K562 (cell line): ENCODE results near the gene C19orf47. TPM values are rescaled to one million over a fixed set of nuclear protein-coding genes. Genes with fewer than 3 reads are reported as not detected.

Source experiments
- ATAC-seq: fragments of 200-7000 bp; cut with Tn5 transposase; 3 replicates; pipeline ENCODE4 v1.9.1; 2020; ENCODE audit warnings: moderate library complexity
- BruUV-seq: library from RNA; stranded (reverse); fragments of 400-500 nt; replicated peaks from 2 replicates; lab custom pipeline; 2021; lab: Mats Ljungman, UMichigan
- CTCF ChIA-PET: fragments of 300-600 bp; formaldehyde crosslinking; extraction: SDS; loops from one replicate; lab custom pipeline; 2021; ENCODE audit warnings: low intra/inter-chr PET ratio; lab: Yijun Ruan, JAX
- POLR2A ChIA-PET: fragments of 300-600, 350-650 bp; sonication (Branson Sonifier 250); formaldehyde crosslinking; extraction: SDS; loops from one replicate; lab custom pipeline; 2021; ENCODE audit warnings: antibody characterized with exemption, inconsistent platforms; lab: Yijun Ruan, JAX
- DNase-seq, 4 experiments: peaks; one replicate each; pipeline versions ENCODE4 v3.0.0 to v3.0.0-alpha.2; 2011 to 2018; ENCODE audit warnings: low spot score in 3 of 4, mixed read lengths in 3 of 4; ENCODE audit errors: extremely low read depth in 1 of 4
- FAIRE-seq: peaks from 2 replicates; lab custom pipeline; 2011; peaks lifted over from hg19 to GRCh38; lab: Jason Lieb, UNC
- H2AFZ ChIP-seq: 2 replicates; pipeline ENCODE4 v1.6.0; 2011; ENCODE audit warnings: low read depth, low read length, control low read depth, inconsistent platforms
- H3K27ac ChIP-seq: fragments of 200-600 bp; 3 replicates; pipeline ENCODE4 v1.8.0; 2011; ENCODE audit warnings: low read depth, mild to moderate bottlenecking, control low read depth, inconsistent platforms, low read length, moderate library complexity, mixed read lengths; ENCODE audit errors: extremely low read depth
- H3K27me3 ChIP-seq, 2 experiments: fragments of 300-600 bp in 1 of 2; 2 replicates in 1 of 2; 3 replicates in 1 of 2; pipeline versions ENCODE4 v1.6.0 to v1.8.0; 2011; ENCODE audit warnings: inconsistent platforms in 2 of 2, low read length in 2 of 2, mild to moderate bottlenecking in 1 of 2, mixed read lengths in 1 of 2, moderate library complexity in 1 of 2; ENCODE audit not compliant: control insufficient read depth in 2 of 2, insufficient read depth in 2 of 2
- H3K36me3 ChIP-seq: fragments of 300-600 bp; 3 replicates; pipeline ENCODE4 v1.8.0; 2011; ENCODE audit warnings: mild to moderate bottlenecking, low read length, inconsistent platforms; ENCODE audit not compliant: control insufficient read depth, insufficient read depth
- H3K4me1 ChIP-seq, 2 experiments: fragments of 200-600 bp in 1 of 2; replicated peaks in 1 of 2; 2 replicates in 1 of 2; 3 replicates in 1 of 2; pipeline versions ENCODE4 v1.5.1 to v1.8.0; 2011; ENCODE audit warnings: inconsistent platforms in 2 of 2, low read length in 2 of 2, mild to moderate bottlenecking in 1 of 2, mixed read lengths in 1 of 2, moderate library complexity in 1 of 2; ENCODE audit not compliant: control insufficient read depth in 2 of 2, insufficient read depth in 2 of 2
- H3K4me2 ChIP-seq: 2 replicates; pipeline ENCODE4 v1.6.1; 2011; ENCODE audit warnings: low read length, control low read depth, inconsistent platforms, mixed read lengths; ENCODE audit not compliant: insufficient read depth
- H3K4me3 ChIP-seq: fragments of 200-600 bp; sonication (generic), shearing (Covaris generic); 2 replicates; pipeline ENCODE4 v1.5.1; 2016; ENCODE audit warnings: control low read depth, inconsistent platforms
- H3K79me2 ChIP-seq: fragments of 200-600 bp; 3 replicates; pipeline ENCODE4 v1.8.0; 2011; ENCODE audit warnings: low read length, inconsistent platforms; ENCODE audit not compliant: control insufficient read depth, insufficient read depth
- H3K9ac ChIP-seq, 2 experiments: 2 replicates each; pipeline versions ENCODE4 v1.6.0 to v1.6.1; 2011; ENCODE audit warnings: low read depth in 2 of 2, low read length in 2 of 2, control low read depth in 1 of 2, inconsistent platforms in 1 of 2, mild to moderate bottlenecking in 1 of 2, mixed read lengths in 1 of 2; ENCODE audit not compliant: insufficient read depth in 1 of 2
- H3K9me1 ChIP-seq: one replicate; pipeline ENCODE4 v1.6.0; 2011; ENCODE audit warnings: inconsistent platforms, mild to moderate bottlenecking, low read length, moderate library complexity; ENCODE audit not compliant: control insufficient read depth, insufficient read depth
- H3K9me3 ChIP-seq: replicated peaks from 2 replicates; pipeline ENCODE4 v1.5.1; 2011; ENCODE audit warnings: low read depth, low read length, inconsistent platforms; ENCODE audit not compliant: control insufficient read depth, insufficient read depth
- H4K20me1 ChIP-seq: replicated peaks from 2 replicates; pipeline ENCODE4 v1.6.1; 2011; ENCODE audit warnings: low read length, inconsistent platforms, mixed read lengths; ENCODE audit not compliant: control insufficient read depth, insufficient read depth
- CEBPG ChIP-seq, 3 experiments: fragments of 200-800 bp in 1 of 3; sonication (Bioruptor generic) in 1 of 3; sonication (generic) in 1 of 3; formaldehyde crosslinking in 1 of 3; IDR thresholded peaks in 2 of 3; conservative IDR thresholded peaks in 1 of 3; 2 replicates each; pipeline versions ENCODE4 v1.6.1 to v1.8.0; 2016 to 2022; ENCODE audit warnings: missing compliant biosample characterization in 2 of 3, missing genetic modification characterization in 2 of 3, mild to moderate bottlenecking in 1 of 3, missing genetic modification reagents in 1 of 3
- CHD4 ChIP-seq: fragments of 200-600 bp; sonication (generic); IDR thresholded peaks from 3 replicates; pipeline ENCODE4 v1.6.1; 2012; ENCODE audit warnings: low read depth, mild to moderate bottlenecking, mixed read lengths, low read length, inconsistent platforms; ENCODE audit not compliant: insufficient read depth, insufficient replicate concordance, poor library complexity, severe bottlenecking
- CTCFL ChIP-seq: IDR thresholded peaks from 2 replicates; pipeline ENCODE4 v1.6.1; 2011; ENCODE audit warnings: borderline replicate concordance, low read depth, mild to moderate bottlenecking, moderate library complexity, low read length; ENCODE audit not compliant: insufficient read depth, poor library complexity, severe bottlenecking
- FOSL1 ChIP-seq: fragments of 200-800 bp; sonication (Bioruptor generic); conservative IDR thresholded peaks from 2 replicates; pipeline ENCODE4 v1.6.1; 2016; ENCODE audit warnings: missing genetic modification characterization, missing compliant biosample characterization
- PKNOX1 ChIP-seq: fragments of 450-650 bp; IDR thresholded peaks from 2 replicates; pipeline ENCODE4 v1.6.1; 2016
- SPI1 ChIP-seq: IDR thresholded peaks from 2 replicates; pipeline ENCODE4 v1.6.1; 2011; ENCODE audit warnings: low read depth, low read length, control low read depth, borderline replicate concordance
- ZEB2 ChIP-seq: fragments of 450-650 bp; IDR thresholded peaks from 2 replicates; pipeline ENCODE4 v1.6.1; 2016
- ZNF318 ChIP-seq, 2 experiments: fragments of 450-650 bp; IDR thresholded peaks; 2 replicates each; pipeline ENCODE4 v1.6.1; 2016; ENCODE audit warnings: mild to moderate bottlenecking in 2 of 2, borderline replicate concordance in 1 of 2, low read depth in 1 of 2, moderate library complexity in 1 of 2
- WGBS: fragments of 100-300 bp; shearing (Covaris generic); methylation state at CpG from one replicate; pipeline ENCODE4 v1.1.6; 2016; ENCODE audit warnings: low coverage, mixed read lengths; ENCODE audit not compliant: insufficient coverage; ENCODE audit errors: missing lambda C conversion rate; 5-methylcytosine and 5-hydroxymethylcytosine counted together
- in situ Hi-C: fragments of 300-500 bp; cut with MboI; formaldehyde crosslinking; loops from 4 replicates; pipeline ENCODE4 v1.15.0; 2018; ENCODE audit warnings: inconsistent platforms, mixed read lengths
- intact Hi-C: fragments of 100-400 bp; cut with micrococcal nuclease; formaldehyde crosslinking; loops from 2 replicates; pipeline ENCODE4 v1.14.2; 2022
- polyA plus RNA-seq, 8 experiments: library from polyadenylated mRNA; depleted of rRNA in 4 of 8; stranded (reverse) in 5 of 8; unstranded in 3 of 8; fragments of >200 nt; fragmentation: Nextera tagmentation in 2 of 8; fragmentation: Illumina TruSeq in 1 of 8; extraction: Ambion mirVana in 2 of 8; extraction: Trizol in 1 of 8; gene quantifications; 2 replicates each; pipeline versions ENCODE4 v1.2.1 to v1.2.3, GENCODE V29; 2011 to 2014; ENCODE audit warnings: inconsistent platforms in 1 of 8, missing spikeins in 1 of 8
- total RNA-seq, 7 experiments: library from RNA; depleted of rRNA in 6 of 7; stranded (reverse); fragments of >200 nt in 6 of 7; fragmentation: Illumina TruSeq in 2 of 7; extraction: Trizol in 2 of 7; gene quantifications; 2 replicates each; pipeline versions ENCODE4 v1.2.1 to v1.2.3, GENCODE V29; 2011 to 2021; ENCODE audit warnings: low replicate concordance in 1 of 7

C19orf47 gene
- total and polyA plus RNA-seq, 9 of the 15 experiments (the other 6 are each of a cell fraction or from before 2014, with no cell fraction given), result 0.08 to 26.1 (median 14.7) TPM

GRCh38 chr19:40314656-40315055 lies 33.5 kb downstream of the C19orf47 start:
- H4K20me1 ChIP-seq, result no peaks in the 10 kb centered on the region
- H3K9ac ChIP-seq, result no peak overlapping the region
- no peak overlapping the region for H3K27ac ChIP-seq
- peaks cover 4% of the 10 kb centered on the region for H3K9me1 ChIP-seq
- no peaks in the 10 kb centered on the region for H3K79me2 ChIP-seq
- BruUV-seq, result no TSS peak
- H3K4me2 ChIP-seq, result no peak overlapping the region
- H3K4me3 ChIP-seq, result no peak overlapping the region
- no peaks in the 10 kb centered on the region for H3K9me3 ChIP-seq
- H3K36me3 ChIP-seq, result peaks cover 18% of the 10 kb centered on the region; the same call in 2 of the 3 replicates
- intact Hi-C loops, result no loop called here
- CTCF ChIA-PET, result no interaction called here
- 0 out of 4 replicates have a peak, but pooled peaks of 1 of the 2 experiments have one; percentile 36 for TF ChIP-seq ZNF318 (IDR thresholded peaks at IDR 0.05; ENCODE audit: borderline replicate concordance in 1 of 2, low read depth in 1 of 2)
- TF ChIP-seq ZEB2, result 0 out of 2 replicates have a peak, but pooled peaks have one; percentile 22
- 0 out of 2 replicates have a peak, but pooled peaks have one; percentile 14 for TF ChIP-seq FOSL1 (tag)
- TF ChIP-seq CEBPG (CRISPR knock-in tag; IDR thresholded peaks at IDR 0.05), result no peak; the same call in 1 of the 2 replicates
- TF ChIP-seq CEBPG (tag; conservative IDR thresholded peaks at IDR 0.05 in 1 of 2, IDR thresholded peaks at IDR 0.05 in 1 of 2), result peak in 1 of 2 experiments; percentile 71; a peak in 2 of 4 replicates
- no peak for TF ChIP-seq CTCFL
- TF ChIP-seq PKNOX1, result peak; percentile 19; the same call in 1 of the 2 replicates
- peak; percentile 60; the same call in 1 of the 2 replicates for TF ChIP-seq SPI1
- no peak for TF ChIP-seq CHD4
- no peaks in the 10 kb centered on the region; a peak in 1 of 5 replicates for H3K4me1 ChIP-seq
- DNase-seq (no peak), ATAC-seq (no peak), FAIRE-seq (no peak)
- WGBS, result 15% methylated on average over 2 of the region's 2 CpGs
- no peak overlapping the region for H2AFZ ChIP-seq
- in situ Hi-C loops, result no loop called here
- no peaks in the 10 kb centered on the region for H3K27me3 ChIP-seq
- POLR2A ChIA-PET, result interaction anchor here (0.6 to 1.3 kb wide), 3 partner anchors 9 to 21 kb away, joined by 3 read pairs; no protein-coding TSS in a partner anchor
